ENCODE results near the gene LHX3.

The LHX3 gene

DNA sequence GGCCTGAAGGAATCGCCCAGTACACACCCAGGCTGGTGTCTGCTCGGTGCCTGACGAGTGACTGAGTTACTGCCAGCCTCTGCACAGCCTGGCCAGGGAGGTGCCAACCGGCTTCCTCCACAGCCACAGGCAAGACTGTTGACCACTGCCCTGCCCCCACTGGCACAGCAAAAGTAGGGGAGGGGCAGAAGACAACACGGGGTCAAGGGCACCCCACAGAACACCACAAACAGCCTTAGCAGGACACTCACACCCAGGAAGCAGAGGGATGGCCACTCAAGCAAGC is 722 bp upstream of the LHX3 start:
- no peak for DNase-seq

DNA sequence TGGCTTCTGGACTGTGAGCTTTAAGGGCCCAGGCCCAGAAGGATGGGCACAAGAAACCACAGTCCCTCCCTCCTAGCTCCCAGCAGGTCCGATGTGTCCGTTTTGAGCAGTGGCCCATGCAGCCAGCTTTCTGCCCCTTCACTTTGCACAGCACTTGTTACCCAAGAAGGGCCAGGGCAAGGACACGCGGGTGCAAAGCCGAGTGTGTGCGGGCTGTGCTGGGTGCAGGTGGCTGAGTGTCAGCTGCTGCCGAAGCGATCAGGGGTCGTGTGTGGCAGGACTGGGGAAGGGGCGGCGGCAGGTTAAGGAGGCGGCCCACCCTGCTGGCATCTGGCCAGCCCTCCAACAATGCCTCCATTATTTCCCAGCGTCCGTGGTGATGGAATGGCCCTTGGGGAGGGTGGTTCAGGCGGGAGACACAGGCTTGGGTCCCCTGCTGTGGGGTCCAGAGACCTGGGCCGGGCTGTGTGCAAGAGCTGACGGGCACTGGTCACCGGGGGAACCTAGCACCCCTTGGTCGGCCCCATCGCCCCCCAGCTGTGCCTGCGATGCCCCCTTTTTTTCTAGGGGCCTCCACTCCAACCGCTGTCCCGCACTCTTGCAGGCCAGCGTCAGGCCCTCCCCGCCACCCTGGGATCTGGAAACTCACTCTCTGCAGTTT is 653 bp downstream of the LHX3 start:
- no peak for DNase-seq

DNA sequence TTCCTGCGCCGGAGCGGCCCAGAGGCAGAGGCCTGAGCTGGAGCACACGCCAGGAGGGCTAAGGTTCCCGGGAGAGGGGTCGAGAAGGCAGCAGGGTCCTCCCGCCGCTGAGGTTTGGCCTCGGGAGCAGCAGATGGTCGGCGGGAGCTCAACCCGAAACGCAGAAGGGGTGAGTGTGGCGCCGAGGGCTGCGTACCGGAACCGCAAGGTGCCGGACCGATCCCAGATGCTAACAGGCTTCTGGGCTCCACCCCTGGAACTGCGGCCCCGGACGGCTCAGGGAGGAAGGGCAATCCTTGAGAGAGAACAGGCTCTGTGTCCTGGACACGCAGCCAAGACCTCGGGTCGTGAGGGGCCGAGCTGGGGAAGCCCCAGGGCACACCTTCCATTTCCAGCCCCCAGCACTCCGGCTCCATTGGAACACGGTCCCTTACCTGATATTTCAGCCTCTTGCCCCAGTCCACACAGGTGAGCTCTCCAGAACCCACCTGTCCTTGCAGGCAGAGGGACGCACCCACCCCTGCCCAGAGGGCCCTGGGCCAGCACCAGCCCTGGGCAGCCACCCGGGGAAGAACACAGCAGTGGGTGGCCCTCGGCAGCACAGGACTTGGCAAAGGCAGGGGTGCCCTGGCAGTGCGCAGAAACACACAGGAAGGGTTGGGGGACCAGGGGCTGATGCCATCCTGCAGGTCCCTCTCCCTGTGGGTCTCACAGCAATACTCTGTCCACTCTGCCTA is 1.4 kb downstream of the LHX3 start:
- no peak for DNase-seq

DNA sequence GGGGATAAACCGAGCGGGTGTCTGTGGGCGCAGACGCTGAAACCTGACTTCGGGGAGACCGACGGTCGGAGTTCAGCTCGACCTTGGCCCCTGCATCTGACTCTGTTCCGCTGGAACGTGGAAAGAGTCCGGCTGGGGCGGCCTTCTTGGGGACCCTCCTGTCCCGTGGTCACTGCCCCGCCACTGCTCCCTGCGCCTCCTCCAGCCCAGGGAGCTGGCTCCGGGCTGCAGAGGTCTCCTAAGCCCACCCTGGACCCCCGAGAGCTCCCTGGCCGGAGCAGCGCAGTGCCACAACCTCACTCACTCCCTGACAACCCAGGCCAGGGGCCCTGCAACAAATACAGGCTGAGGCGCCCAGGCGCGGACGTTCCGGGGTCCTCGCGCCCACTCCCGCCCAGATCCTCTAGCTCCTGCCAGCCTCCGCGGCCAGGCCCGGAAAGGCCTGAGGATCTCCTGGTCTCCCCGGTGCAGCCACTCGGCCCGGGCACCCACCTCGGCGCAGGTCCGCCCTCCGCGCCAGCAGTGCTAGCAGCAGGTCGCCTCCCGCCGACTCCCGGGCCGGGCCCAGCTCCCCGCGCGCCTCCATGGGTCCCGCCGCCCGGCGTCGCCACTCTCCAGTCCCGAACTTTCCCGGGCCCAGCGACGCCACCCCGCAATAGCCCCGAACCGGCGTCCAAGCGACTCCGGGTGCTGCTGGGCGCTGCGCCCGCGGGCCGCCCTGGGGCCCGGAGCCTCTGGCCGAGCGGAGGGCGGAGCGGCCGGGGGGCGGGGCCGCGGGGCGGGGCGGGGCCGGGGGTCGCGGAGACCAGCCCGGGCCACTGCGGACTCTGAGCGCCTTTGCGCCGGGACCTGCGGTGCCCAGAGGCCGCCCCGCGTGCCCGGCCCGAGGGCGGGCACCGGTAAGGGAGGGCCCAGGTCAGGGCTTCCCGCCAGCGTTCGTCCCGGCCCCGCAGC is 2.2 kb downstream of the LHX3 start:
- no peak for DNase-seq

DNA sequence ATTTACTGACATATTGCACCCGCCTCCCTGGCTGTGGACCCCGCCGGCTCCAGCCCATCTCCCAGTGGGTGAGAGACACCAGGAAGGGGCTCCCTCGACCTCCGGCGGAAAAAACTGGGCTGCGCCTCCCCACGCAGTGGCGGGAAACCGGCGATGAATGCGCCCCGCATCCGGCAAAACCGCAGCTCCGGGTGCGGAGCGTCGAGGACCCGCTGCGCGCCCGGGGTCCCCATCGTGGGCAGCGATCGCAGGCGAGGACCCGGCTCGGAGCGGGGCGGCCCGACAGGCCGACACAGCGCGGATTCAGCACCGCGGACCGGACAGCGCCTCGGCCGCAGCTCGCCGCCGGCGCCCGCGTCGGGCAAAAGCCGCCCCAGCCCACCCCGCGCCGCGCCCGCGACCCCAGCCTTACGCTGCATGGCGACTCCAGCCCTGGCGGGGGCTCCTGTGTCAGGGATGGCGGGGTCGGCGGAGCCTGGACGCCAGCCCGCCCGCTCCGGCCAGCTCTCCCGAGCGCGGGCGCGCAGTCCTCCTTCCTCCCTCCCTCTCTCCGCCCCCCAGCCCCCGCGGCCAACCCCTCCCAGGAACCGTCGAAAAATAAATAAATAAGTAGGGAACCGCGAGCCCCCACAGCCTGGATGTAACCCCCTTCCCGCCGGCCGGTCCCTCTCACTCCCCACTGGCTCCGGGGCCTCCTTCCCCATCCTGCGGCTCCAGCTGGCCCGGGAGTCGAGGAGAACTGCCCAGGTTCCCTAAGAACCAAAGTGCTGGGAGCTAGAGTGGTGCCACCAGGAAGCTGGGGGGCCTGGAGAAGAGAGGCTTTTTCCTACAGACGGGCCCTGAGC is 3.1 kb downstream of the LHX3 start:
- no peak for DNase-seq

DNA sequence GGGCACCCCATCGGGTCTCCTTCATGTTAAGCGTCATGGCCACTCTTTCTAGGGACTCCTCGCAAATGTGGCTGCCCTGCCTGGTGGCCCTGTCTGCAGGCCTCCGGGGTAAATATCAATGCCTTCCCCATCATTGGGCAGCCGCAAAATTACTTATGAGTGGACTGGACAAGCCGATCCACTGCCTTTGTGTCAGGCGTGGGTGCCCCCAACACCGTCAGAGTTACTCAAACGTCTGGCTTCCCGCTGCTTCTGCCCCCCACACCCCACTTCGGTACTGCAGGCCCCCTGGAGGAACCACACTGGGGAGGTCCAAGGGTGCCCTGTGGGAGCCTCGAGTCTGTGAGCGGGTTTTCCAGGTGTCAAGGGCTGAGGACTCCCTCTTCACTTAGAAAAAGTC is 3.8 kb downstream of the LHX3 start:
- DNase-seq, result no peak

DNA sequence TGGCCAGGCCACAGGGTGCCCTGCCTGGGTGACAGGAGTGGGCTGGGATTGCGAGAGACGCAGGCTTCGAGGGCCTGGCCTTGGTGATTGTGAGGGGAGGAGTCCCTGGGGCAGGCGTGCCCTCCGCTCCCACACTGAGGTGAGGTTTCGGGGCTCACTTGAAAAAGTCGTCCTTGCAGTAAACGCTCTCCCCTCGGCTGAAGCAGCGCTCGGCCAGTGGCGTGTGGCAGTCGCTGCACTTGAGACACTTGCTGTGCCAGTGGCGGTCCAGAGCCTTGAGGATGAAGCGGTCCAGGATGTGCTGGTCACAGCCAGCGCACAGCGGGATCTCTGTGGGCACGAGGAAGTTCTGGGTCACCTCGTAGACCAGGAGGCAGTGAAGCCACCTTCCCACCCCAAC is 4.5 kb downstream of the LHX3 start:
- no peak for DNase-seq

DNA sequence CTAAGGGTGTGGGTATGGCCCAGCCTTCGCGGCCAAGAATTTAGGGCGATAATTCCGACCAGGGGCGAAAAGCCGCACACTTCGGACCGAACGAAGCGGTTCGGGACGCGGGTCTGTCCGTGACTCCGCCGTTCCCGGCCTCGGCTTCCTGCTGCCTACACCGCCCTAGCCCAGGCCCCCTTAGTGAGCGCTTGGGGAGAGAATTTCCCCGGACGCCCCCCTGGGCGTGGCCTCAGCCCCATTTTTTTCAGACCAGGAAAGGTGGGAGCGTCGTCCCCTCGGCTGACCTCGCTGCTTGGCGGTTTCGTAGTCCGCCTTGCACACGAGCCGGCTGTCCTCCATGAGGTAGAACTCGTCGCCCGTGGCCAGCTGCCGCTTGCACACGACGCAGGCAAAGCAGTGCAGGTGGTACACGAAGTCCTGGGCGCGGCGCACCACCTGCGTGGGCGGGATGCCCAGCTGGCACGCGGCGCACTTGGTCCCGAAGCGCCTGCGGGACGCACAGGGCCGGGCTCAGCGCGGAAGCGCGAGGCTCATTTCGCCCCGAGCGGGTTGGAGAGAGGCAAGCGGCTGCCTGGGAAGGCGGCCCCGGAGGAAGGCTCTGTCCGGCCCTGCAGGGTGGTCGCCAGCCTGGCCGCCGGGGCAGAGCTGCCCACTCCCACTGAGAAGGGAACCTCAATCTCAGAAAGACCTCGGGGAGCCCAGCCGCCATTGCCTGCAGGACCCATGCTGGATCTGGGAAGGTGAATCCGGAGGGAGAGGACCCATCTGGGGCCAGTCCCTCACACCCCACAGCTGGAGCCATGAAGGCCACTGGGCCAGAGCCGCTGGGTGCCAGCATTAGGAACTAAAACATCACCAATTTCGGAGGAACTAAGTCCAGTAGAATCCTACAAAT is 5.3 kb downstream of the LHX3 start:
- DNase-seq, result no peak

DNA sequence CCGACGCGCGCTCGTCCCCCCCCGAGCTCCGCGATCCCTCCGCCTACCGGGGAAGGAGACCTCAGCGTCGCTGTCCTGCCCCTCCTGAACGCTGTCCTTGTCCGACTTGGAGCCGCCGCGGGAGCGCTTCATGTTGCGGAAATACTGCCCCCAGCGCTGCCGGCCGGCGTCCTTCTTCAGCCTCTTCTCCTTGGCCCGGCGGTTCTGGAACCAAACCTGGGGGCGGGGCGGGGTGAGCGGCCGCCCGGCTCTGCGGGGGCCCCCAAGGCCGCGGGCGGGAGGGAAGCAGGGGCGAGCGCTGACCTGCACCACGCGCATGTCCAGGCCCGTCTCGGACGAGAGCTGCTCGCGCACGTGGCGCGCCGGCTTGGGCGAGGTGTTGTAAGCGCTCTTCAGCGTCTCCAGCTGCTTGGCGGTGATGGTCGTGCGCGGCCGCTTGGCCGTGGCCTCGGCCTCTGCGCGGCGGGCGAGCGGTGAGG is 6.3 kb downstream of the LHX3 start:
- no peak for DNase-seq

DNA sequence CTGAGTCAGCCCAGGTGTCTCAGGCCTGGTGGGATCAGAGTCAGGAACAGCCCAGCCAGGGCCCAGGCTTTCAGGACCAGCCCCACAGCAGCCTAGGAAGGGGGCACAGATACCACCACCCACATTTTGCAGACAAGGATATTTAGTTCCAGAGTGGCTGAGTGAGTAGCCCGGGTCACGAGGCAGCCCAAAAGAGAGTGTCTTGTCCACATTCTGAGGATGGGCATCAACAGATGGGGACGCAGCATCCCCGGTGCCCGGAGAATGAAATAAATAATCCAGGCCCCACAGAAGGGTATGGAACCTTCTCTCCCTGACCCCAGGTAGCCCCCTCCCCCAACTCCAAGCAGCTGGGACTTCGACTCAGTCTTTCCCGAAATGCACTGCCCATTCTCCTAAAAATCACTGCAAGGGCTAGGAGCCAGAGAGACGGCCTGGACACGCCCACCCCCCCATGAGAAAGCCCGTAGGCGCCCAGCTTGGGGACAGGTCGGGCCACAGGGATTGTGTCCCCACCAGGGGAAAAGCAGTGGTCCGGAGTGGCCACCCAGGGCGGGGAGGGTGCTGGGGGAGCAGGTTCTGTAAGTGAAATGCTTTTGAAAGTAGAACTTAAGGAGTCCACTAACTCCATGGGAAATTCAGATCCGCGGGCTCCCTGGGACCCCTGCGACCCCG is 6.9 kb downstream of the LHX3 start:
- DNase-seq, result no peak

DNA sequence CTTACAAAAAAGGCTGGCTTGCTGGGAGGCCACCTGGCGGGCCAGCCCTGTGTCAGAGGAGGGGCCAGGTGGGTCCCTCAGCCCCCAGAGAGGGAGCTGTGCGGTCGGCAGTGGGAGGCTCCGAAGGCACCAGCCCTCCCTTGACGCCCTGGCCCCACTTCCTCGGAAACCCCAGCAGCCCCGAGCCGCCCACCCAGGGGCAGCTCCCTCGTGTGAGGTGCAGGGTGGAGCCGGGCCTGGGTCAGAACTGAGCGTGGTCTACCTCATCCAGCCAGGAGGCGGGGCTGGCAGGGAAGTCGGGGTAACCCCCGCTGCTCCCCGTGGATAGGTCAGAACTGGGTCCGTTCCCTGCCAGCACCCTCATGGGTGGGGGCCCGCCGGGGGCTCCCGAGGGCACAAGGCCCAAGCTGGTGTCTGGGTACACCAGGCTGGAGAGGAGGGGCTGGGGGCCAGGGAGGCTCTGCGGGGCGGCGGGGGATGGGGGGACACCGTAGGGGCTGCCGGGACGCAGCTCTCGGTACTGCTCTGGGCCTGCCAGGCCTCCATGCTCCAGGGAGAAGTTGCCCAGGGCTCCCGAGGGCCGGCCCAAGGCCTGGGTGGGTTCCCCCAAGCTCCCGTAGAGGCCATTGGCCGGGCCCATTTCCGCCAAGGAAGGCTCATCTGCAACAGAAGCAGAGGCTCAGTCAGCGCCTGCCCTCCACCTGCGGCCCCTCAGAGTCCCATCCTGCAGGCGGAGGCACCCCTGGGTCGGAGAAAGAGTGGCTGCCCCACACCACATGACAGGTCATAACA is 7.6 kb downstream of the LHX3 start:
- DNase-seq, result no peak

DNA sequence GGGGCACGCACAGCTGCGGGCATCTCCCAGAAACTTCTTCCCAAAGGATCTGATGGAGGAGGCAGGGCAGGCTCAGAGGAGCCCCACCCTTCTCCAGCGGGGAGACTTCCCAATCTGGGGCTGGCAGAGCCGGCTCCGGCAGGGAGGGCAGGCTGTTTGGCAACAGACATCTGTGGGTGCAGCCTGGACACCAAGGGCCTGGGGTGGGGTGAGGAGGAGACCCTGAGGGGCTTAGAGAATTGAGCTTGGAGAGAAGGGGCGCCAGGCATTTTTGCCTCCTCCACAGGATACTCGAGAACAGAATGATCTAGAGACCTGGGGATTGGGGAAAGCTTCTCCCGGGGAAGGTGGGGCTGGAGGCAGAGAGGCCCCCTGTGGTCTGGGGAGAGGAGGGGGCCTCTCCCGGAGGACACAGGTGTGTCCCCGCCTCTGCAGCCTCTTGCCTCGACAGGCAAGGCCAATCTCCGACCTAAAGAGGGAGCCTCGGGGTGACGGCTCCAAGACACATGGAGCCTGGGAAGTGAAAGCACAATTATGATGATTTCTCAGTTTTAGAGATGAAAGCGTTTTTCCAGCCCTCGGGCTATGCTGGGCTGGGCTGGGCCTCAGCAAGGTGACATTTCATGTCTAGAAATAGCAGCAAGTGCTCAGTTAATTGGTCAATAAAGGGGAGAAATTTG is 8.4 kb downstream of the LHX3 start:
- DNase-seq, result no peak

DNA sequence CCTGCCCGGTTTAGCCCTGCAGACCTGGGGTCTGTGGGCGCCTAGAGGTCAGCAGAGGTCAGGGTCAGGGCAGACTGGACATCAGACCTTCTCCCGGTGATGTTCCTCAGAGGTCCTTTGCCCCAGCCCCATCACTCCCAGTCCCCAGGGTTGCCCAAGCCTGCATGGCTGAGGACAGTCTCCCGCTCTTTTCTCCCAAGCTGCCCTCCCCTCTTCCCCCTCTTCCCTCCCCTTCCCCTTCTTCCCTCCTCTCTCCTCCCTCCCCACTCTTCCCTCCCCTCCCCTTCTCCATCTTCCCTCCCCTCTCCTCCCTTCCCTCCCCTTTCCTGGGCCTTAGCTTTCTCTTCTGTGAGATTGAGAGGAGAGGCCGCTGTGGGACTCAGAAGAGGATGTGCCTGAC is 10.4 kb downstream of the LHX3 start:
- no peak for DNase-seq

DNA sequence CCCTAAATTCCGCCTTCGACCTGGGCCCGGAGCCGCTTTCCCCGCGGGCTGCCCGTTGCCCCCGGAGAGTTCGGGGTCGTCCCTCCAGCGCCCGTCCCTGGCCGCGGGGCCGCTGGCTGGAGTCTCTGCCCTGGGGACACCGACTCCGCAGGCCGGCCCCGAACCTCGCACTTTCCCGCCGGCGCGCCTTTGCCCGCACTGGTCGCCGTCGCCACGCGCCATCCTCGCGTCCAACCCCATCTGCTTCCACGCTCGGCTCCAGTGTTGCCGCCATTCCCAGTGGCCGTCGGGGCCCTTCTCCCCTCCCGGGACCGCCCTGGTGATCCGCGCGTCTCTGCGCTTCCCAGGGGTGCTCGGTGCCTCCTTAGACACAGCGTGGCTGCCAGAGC is 11.0 kb downstream of the LHX3 start:
- no peak for DNase-seq

DNA sequence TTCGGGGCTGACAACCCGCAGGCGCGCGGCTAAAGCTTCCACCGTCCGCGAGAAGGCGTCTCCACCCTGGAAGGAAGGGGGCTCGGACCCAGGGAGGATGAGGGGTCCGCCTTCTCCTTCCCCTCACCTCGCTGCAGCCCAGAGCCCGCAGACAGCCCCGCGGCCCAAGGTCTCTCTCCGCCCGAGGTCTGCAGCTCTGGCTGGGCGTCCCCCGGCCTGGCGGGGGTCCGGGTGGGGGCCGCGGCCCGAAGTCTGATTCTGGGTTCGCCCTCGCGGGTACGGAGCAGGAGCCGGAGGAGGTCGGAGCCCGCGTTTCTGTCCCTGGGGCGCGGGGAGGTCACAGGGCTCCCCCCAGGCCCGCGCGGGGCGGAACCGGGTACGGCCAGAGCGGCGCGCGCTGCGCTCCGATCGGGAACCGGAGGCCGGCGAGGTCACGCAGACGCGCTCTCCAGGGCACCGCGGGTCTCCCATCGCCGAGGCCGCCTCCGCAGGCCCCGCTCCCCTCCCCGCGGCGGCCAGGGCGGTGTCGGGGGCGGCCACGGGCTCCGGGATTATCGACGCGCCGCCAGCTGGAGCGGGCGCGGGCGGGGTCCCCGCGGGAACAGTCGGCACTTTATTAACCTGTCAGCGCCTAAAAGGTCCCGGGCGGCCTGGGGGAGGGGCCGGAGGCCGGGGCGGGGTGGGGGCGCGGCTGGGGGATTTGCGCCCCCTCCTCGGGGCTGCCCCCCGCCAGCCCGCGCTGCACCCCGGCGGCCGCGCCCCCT is 11.6 kb downstream of the LHX3 start:
- no peak for DNase-seq

DNA sequence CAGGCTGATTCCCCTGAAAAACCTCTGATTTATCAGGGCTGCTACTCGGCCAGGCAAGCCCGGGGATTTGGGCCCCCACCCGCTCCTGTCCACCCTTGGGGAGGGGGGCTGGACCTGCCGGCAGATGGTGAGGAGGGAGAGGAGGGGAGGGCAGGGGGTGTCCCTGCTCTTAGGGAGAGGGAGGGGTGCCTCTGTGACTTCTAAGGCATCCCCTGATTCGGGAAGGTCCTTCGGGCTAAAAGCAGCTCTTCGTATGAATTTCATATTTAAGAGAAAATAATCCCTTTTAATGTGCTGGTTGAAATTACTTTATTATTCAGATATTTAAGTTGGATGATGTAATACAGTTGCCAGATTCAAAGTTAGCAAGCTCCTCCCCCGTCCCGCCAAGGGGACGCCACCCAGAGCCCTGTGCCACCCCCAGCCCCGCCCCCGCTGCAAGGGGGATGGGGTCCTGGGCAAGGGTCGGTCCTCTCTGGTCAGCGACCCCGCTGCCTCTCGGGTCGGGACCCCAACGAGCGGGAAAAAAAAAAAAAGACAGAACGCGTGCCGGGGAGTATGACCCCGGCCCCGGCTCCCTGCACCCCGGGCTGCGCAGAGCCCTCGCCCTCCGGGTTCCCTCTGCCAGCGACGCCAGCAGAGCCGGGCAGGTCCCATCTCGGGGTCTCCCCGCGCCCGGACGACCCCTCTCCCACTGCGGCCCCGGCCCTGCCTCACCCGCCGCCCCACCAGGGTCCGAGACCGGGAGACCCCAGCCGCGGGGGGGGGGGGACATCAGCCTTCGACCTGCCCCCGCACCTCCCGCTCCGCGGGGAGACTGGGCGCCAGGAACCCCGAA is 12.4 kb downstream of the LHX3 start:
- DNase-seq, result no peak

DNA sequence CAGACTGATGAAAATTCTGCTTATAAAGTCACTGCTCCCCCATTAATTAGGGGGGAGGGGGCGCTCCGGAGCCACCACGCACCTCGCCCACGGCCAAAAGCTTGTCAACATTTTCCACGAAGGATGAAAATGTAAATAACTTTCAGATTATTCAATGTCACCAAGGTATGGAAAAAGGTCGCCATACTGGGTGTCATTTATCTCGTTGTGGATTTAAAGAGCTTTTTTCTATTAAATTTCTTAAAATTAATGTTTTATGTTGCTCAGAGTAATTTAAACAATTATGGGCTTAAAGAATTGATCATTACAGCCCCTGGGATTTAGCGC is 13.0 kb downstream of the LHX3 start:
- no peak for DNase-seq

Data from NCI-H2107 (cell line).